ENCODE measurements around the gene RAPGEF3. TPM values are rescaled to one million over a fixed set of nuclear protein-coding genes. Genes with fewer than 3 reads are reported as not detected.

Gene RAPGEF3
- total and polyA plus RNA-seq, 2 of the 8 experiments (the other 6 are each of a cell fraction or from before 2014, with no cell fraction given) = 5.0 to 9.4 TPM

DNA sequence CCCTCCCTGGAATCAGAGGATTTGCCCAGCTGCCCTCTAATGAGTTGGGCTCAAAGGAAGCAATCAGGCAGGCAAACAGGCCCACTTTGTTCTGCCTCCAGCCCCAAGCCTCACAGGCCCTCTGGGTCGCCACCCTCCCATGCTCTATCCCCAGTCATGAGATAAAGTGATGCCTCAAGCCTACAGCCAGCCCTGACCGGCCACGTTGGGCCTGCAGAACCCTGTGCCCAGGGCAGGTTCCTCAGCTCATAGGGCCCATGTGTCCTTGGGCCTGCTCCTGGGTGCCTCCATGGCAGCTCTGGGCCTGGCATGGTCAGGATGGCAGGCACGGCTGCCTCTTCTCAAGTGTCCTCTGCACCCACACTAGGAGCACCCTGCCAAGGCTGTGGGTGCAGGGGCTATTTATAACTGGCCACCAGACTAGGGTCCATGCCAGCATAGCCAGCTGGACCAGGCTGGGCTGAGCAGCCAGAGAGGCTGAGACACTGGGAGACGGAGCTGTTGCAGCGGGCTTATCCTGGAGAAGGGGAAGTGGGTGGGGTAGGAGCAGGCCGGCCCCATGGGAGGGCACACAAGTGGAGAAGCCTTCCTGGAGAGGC is 40.8 kb upstream of the RAPGEF3 start:
- no peak overlapping the region for H2BK15ac ChIP-seq (ENCODE audit: low read length)
- H3K27ac ChIP-seq (ENCODE audit: low read depth, low read length) = no peak overlapping the region
- ChIA-PET CTCF (ENCODE audit: partially characterized antibody) (interaction anchor here (1.0 to 58.8 kb wide), 11 partner anchors 9 to 163 kb away, joined by 3 to 2001 read pairs (median 35); partner anchors contain the start of genes HDAC7, RAPGEF3 and TMEM106C), POLR2A (ENCODE audit: partially characterized antibody) (interaction anchor here (3.5 to 29.3 kb wide), 3 partner anchors 8 to 38 kb away, joined by 17 to 480 read pairs (median 32); no protein-coding TSS in a partner anchor)
- no peak for FAIRE-seq
- H3K27me3 ChIP-seq (replicated peaks in 1 of 4; ENCODE audit: control insufficient read depth in 3 of 4, extremely low read depth in 1 of 4, insufficient read depth in 3 of 4, low read length in 3 of 4) = no peaks in the 10 kb centered on the region
- TF ChIP-seq YY1 (IDR thresholded peaks at IDR 0.05; ENCODE audit: low read depth, low read length) (no peak), TCF12 (IDR thresholded peaks at IDR 0.05; ENCODE audit: low read depth, low read length) (no peak), PHF8 (conservative IDR thresholded peaks at IDR 0.05; ENCODE audit: low read depth, low read length) (no peak), ASH2L (IDR thresholded peaks at IDR 0.05; ENCODE audit: low read length) (no peak), RNF2 (IDR thresholded peaks at IDR 0.05; ENCODE audit: borderline replicate concordance, low read depth, low read length, missing control alignments, poor library complexity, severe bottlenecking) (no peak), JUND (IDR thresholded peaks at IDR 0.05; ENCODE audit: low read length) (no peak)
- TF ChIP-seq, protein P1, sequence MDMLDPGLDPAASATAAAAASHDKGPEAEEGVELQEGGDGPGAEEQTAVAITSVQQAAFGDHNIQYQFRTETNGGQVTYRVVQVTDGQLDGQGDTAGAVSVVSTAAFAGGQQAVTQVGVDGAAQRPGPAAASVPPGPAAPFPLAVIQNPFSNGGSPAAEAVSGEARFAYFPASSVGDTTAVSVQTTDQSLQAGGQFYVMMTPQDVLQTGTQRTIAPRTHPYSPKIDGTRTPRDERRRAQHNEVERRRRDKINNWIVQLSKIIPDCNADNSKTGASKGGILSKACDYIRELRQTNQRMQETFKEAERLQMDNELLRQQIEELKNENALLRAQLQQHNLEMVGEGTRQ (IDR thresholded peaks at IDR 0.05; ENCODE audit: low read length) = no peak
- TF ChIP-seq, protein P2, sequence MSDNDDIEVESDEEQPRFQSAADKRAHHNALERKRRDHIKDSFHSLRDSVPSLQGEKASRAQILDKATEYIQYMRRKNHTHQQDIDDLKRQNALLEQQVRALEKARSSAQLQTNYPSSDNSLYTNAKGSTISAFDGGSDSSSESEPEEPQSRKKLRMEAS (IDR thresholded peaks at IDR 0.05) = no peak
- H2BK5ac ChIP-seq (ENCODE audit: low read depth, low read length) = no peak overlapping the region
- no peak overlapping the region for H3K4me2 ChIP-seq (ENCODE audit: insufficient read depth in 1 of 2, low read depth in 2 of 2, low read length in 2 of 2)
- no peak overlapping the region for H2BK20ac ChIP-seq (ENCODE audit: low read length)
- H3K36me3 ChIP-seq (ENCODE audit: control insufficient read depth in 2 of 4, insufficient read depth in 4 of 4, low read length in 3 of 4) = peaks cover under 1 to 20% (median 5%) of the 10 kb centered on the region in 4 experiments; a peak in 5 of 8 replicates
- peaks cover 0 to 41% of the 10 kb centered on the region in 2 experiments; a peak in 2 of 4 replicates for H3K79me2 ChIP-seq (ENCODE audit: control insufficient read depth in 1 of 2, insufficient read depth in 2 of 2, low read length in 2 of 2)
- no peak overlapping the region for H3K9ac ChIP-seq (replicated peaks in 1 of 4; ENCODE audit: extremely low read depth in 1 of 4, low read depth in 3 of 4, low read length in 3 of 4)
- H2AFZ ChIP-seq (ENCODE audit: low read length) = no peak overlapping the region
- no peak overlapping the region for H4K5ac ChIP-seq (ENCODE audit: insufficient read length, low read depth, low read length)
- no peak overlapping the region for H2BK120ac ChIP-seq (replicated peaks; ENCODE audit: low read depth, low read length)
- no peak overlapping the region for H3K14ac ChIP-seq (ENCODE audit: insufficient read length)
- H3K9me3 ChIP-seq (ENCODE audit: insufficient read depth in 2 of 2, low read depth in 1 of 2, low read length in 1 of 2) = no peaks in the 10 kb centered on the region
- no peak overlapping the region; the same call in 1 of the 2 replicates for H2BK12ac ChIP-seq (ENCODE audit: low read depth, low read length)
- H3K4ac ChIP-seq (replicated peaks; ENCODE audit: insufficient read length, low read depth, low read length) = no peak overlapping the region
- H3K56ac ChIP-seq (replicated peaks; ENCODE audit: insufficient read length, low read depth, low read length) = no peak overlapping the region
- 0 out of 2 replicates have a peak, but pooled peaks cover 1% of the 10 kb centered on the region for H3K23me2 ChIP-seq (ENCODE audit: low read depth, low read length)
- peak overlapping the region; percentile 26; the same call in 1 of the 2 replicates for H4K8ac ChIP-seq (ENCODE audit: extremely low read depth, insufficient read depth, low read length)
- 94% methylated on average over 7 of the region's 7 CpGs; no CpG with 5 or more reads in 1 of the 2 experiments for WGBS, 2 experiments (ENCODE audit: extremely low coverage in 1 of 2, insufficient coverage in 1 of 2, insufficient read length in 1 of 2, insufficient replicate concordance in 2 of 2, low coverage in 1 of 2, low lambda C conversion rate in 2 of 2, missing lambda C conversion rate in 1 of 2)
- H4K20me1 ChIP-seq (replicated peaks in 1 of 2; ENCODE audit: control insufficient read depth in 1 of 2, insufficient read depth in 2 of 2, low read length in 2 of 2) = peaks cover 6 to 8% of the 10 kb centered on the region in 2 experiments
- H3K79me1 ChIP-seq (ENCODE audit: low read depth, low read length) = peaks cover 4% of the 10 kb centered on the region; the same call in 1 of the 2 replicates
- DNase-seq (ENCODE audit: low read depth in 1 of 2, low spot score in 2 of 2) = no peak
- no peak overlapping the region for H3K23ac ChIP-seq (ENCODE audit: insufficient read length)
- no peak overlapping the region for H2AK5ac ChIP-seq (ENCODE audit: low read depth, low read length)
- H3K4me3 ChIP-seq (ENCODE audit: extremely low read depth in 1 of 4, insufficient read depth in 2 of 4, low read depth in 3 of 4, low read length in 4 of 4) = no peak overlapping the region
- no peak overlapping the region for H3K18ac ChIP-seq (ENCODE audit: extremely low read depth, low read length)
- no peak overlapping the region for H4K91ac ChIP-seq (replicated peaks; ENCODE audit: insufficient read length, low read length)
- H3K4me1 ChIP-seq (replicated peaks in 1 of 4; ENCODE audit: control insufficient read depth in 3 of 4, insufficient read depth in 4 of 4, low read length in 3 of 4) = peaks cover 0 to 13% (median 4%) of the 10 kb centered on the region in 4 experiments; a peak in 5 of 7 replicates

Measured in H1 (cell line).